Measurements from ENCODE around the gene DARS1. TPM values are rescaled to one million over a fixed set of nuclear protein-coding genes. Genes with fewer than 3 reads are reported as not detected.

The DARS1 gene
- total and polyA plus RNA-seq, 2 of the 13 experiments (the other 11 are each of a cell fraction or from before 2014, with no cell fraction given), result 149 to 230 TPM

DNA sequence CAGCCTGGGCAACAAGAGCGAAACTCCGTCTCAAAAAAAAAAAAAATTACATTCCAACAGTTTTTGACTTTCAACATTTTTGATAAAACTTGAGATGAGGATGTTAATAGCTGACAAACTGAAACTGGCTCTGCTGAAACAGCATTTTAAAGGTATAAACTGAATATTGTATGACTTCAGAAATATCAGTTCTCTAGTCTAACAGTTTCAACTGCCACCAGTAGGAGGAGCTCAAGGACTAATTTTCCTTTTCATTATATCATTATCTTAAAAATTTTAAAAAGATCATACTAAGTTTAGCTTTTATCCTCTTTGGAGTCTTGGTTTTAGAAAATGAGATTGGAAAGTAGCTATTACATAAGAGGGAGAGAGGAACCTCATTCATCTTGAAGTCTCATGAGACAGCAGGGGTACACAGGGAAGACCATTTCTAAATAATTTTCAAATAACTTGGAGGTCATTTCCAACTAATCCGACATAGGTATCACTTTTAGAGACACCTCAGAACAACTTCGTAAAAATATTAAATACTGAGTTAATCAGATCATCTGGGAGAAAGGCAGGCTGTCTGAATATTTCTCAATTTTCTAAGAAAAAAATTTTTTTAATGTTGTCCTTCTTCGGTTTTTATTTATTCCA, 71.6 kb downstream of the DARS1 start:
- Histone ChIP-seq H3K4me3 (replicated peaks in 1 of 3; ENCODE audit: insufficient read depth in 1 of 3, low read depth in 2 of 3, low read length in 3 of 3) (no peak overlapping the region), H3K4me1 (ENCODE audit: insufficient read depth, low read length) (no peaks in the 10 kb centered on the region), H3K79me2 (ENCODE audit: insufficient read depth, low read length) (no peaks in the 10 kb centered on the region), H3K4me2 (ENCODE audit: low read depth, low read length) (no peak overlapping the region), H3K9me3 (ENCODE audit: low read length) (no peaks in the 10 kb centered on the region), H3K27ac (ENCODE audit: extremely low read length, insufficient read depth, low read length) (no peak overlapping the region), H3K9ac (ENCODE audit: insufficient read depth, low read depth, low read length) (no peak overlapping the region), H4K20me1 (ENCODE audit: insufficient read depth, low read length) (0 out of 2 replicates have a peak, but pooled peaks cover 2% of the 10 kb centered on the region), H2AFZ (ENCODE audit: low read length) (no peak overlapping the region), H3K36me3 (replicated peaks in 1 of 2; ENCODE audit: control insufficient read depth in 1 of 2, insufficient read depth in 2 of 2, low read length in 2 of 2) (peaks cover 12 to 45% of the 10 kb centered on the region in 2 experiments), H3K27me3 (ENCODE audit: control insufficient read depth in 1 of 2, insufficient read depth in 2 of 2, low read length in 2 of 2) (no peaks in the 10 kb centered on the region)
- intact Hi-C loops (cut with micrococcal nuclease; ENCODE audit: unreplicated experiment) (loop anchor here (1.0 kb wide), 1 partner anchor 464 kb away; no protein-coding TSS in a partner anchor), in situ Hi-C loops (cut with HindIII; ENCODE audit: extremely low pct_ligation_motif_present, low pct_unique_long_range_greater_than_20kb) (loop anchor here (5.0 kb wide), 1 partner anchor 468 kb away; no protein-coding TSS in a partner anchor)
- DNase-seq (ENCODE audit: low spot score) (peak; percentile 40), FAIRE-seq (no peak), ATAC-seq (peak; percentile 69)
- WGBS (ENCODE audit: low lambda C conversion rate), result 83% methylated on average over 5 of the region's 5 CpGs
- POLR2A ChIA-PET, result no interaction called here
- CTCF ChIA-PET (ENCODE audit: low intra/inter-chr PET ratio, low total read pairs), result interaction anchor here (0.7 to 2.5 kb wide), 3 partner anchors 161 to 471 kb away, joined by 3 to 23 read pairs (median 13); no protein-coding TSS in a partner anchor
- no TSS peak for BruUV-seq (replicated peaks)
- TF ChIP-seq, protein P1, sequence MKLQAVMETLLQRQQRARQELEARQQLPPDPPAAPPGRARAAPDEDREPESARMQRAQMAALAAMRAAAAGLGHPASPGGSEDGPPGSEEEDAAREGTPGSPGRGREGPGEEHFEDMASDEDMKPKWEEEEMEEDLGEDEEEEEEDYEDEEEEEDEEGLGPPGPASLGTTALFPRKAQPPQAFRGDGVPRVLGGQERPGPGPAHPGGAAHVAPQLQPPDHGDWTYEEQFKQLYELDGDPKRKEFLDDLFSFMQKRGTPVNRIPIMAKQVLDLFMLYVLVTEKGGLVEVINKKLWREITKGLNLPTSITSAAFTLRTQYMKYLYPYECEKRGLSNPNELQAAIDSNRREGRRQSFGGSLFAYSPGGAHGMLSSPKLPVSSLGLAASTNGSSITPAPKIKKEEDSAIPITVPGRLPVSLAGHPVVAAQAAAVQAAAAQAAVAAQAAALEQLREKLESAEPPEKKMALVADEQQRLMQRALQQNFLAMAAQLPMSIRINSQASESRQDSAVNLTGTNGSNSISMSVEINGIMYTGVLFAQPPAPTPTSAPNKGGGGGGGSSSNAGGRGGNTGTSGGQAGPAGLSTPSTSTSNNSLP (IDR thresholded peaks at IDR 0.05; ENCODE audit: low read depth, low read length), result peak; percentile 21; the same call in 1 of the 2 replicates
- TF ChIP-seq ZNF572 (CRISPR knock-in tag; IDR thresholded peaks at IDR 0.05) (no peak), RNF2 (conservative IDR thresholded peaks at IDR 0.05; ENCODE audit: low read depth) (no peak), SMC3 (IDR thresholded peaks at IDR 0.05; ENCODE audit: low read length) (peak; percentile 43), ZNF317 (CRISPR knock-in tag; IDR thresholded peaks at IDR 0.05) (no peak), STAG1 (CRISPR knock-in tag; IDR thresholded peaks at IDR 0.05) (peak; percentile 75), ZBTB7A (CRISPR knock-in tag; IDR thresholded peaks at IDR 0.05) (no peak), ZFP1 (CRISPR knock-in tag; IDR thresholded peaks at IDR 0.05) (no peak), MAFK (conservative IDR thresholded peaks at IDR 0.05 in 1 of 2, IDR thresholded peaks at IDR 0.05 in 1 of 2; ENCODE audit: low read length in 2 of 2) (peak; percentile 47 to 56; a peak in 3 of 4 replicates)
- TF ChIP-seq, protein P2, sequence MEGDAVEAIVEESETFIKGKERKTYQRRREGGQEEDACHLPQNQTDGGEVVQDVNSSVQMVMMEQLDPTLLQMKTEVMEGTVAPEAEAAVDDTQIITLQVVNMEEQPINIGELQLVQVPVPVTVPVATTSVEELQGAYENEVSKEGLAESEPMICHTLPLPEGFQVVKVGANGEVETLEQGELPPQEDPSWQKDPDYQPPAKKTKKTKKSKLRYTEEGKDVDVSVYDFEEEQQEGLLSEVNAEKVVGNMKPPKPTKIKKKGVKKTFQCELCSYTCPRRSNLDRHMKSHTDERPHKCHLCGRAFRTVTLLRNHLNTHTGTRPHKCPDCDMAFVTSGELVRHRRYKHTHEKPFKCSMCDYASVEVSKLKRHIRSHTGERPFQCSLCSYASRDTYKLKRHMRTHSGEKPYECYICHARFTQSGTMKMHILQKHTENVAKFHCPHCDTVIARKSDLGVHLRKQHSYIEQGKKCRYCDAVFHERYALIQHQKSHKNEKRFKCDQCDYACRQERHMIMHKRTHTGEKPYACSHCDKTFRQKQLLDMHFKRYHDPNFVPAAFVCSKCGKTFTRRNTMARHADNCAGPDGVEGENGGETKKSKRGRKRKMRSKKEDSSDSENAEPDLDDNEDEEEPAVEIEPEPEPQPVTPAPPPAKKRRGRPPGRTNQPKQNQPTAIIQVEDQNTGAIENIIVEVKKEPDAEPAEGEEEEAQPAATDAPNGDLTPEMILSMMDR (CRISPR knock-in tag; IDR thresholded peaks at IDR 0.05), result peak; percentile 58
- TF ChIP-seq, protein P3, sequence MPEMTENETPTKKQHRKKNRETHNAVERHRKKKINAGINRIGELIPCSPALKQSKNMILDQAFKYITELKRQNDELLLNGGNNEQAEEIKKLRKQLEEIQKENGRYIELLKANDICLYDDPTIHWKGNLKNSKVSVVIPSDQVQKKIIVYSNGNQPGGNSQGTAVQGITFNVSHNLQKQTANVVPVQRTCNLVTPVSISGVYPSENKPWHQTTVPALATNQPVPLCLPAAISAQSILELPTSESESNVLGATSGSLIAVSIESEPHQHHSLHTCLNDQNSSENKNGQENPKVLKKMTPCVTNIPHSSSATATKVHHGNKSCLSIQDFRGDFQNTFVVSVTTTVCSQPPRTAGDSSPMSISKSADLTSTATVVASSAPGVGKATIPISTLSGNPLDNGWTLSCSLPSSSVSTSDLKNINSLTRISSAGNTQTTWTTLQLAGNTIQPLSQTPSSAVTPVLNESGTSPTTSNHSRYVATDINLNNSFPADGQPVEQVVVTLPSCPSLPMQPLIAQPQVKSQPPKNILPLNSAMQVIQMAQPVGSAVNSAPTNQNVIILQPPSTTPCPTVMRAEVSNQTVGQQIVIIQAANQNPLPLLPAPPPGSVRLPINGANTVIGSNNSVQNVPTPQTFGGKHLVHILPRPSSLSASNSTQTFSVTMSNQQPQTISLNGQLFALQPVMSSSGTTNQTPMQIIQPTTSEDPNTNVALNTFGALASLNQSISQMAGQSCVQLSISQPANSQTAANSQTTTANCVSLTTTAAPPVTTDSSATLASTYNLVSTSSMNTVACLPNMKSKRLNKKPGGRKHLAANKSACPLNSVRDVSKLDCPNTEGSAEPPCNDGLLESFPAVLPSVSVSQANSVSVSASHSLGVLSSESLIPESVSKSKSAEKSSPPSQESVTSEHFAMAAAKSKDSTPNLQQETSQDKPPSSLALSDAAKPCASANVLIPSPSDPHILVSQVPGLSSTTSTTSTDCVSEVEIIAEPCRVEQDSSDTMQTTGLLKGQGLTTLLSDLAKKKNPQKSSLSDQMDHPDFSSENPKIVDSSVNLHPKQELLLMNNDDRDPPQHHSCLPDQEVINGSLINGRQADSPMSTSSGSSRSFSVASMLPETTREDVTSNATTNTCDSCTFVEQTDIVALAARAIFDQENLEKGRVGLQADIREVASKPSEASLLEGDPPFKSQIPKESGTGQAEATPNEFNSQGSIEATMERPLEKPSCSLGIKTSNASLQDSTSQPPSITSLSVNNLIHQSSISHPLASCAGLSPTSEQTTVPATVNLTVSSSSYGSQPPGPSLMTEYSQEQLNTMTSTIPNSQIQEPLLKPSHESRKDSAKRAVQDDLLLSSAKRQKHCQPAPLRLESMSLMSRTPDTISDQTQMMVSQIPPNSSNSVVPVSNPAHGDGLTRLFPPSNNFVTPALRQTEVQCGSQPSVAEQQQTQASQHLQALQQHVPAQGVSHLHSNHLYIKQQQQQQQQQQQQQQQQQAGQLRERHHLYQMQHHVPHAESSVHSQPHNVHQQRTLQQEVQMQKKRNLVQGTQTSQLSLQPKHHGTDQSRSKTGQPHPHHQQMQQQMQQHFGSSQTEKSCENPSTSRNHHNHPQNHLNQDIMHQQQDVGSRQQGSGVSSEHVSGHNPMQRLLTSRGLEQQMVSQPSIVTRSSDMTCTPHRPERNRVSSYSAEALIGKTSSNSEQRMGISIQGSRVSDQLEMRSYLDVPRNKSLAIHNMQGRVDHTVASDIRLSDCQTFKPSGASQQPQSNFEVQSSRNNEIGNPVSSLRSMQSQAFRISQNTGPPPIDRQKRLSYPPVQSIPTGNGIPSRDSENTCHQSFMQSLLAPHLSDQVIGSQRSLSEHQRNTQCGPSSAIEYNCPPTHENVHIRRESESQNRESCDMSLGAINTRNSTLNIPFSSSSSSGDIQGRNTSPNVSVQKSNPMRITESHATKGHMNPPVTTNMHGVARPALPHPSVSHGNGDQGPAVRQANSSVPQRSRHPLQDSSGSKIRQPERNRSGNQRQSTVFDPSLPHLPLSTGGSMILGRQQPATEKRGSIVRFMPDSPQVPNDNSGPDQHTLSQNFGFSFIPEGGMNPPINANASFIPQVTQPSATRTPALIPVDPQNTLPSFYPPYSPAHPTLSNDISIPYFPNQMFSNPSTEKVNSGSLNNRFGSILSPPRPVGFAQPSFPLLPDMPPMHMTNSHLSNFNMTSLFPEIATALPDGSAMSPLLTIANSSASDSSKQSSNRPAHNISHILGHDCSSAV (CRISPR knock-in tag; IDR thresholded peaks at IDR 0.05; ENCODE audit: borderline replicate concordance), result no peak
